GM12801 (cell line): ENCODE results near the gene DNTTIP2.

Experiments
- CTCF ChIP-seq: IDR thresholded peaks from one replicate; pipeline ENCODE4 v1.5.1; 2011; ENCODE audit warnings: control low read depth; ENCODE audit not compliant: insufficient read length; ENCODE audit errors: extremely low read depth

DNTTIP2 gene

GRCh38 chr1:93908394-93909145, 29.6 kb upstream of the DNTTIP2 start:
- no peak for TF ChIP-seq CTCF

GRCh38 chr1:93907718-93908117, 28.7 kb upstream of the DNTTIP2 start:
- no peak for TF ChIP-seq CTCF

- no peak for TF ChIP-seq CTCF
Observed at GRCh38 chr1:93906480-93906879, 27.5 kb upstream of the DNTTIP2 start.

GRCh38 chr1:93905734-93906133, 26.7 kb upstream of the DNTTIP2 start:
- TF ChIP-seq CTCF: no peak

- TF ChIP-seq CTCF: no peak
Observed at GRCh38 chr1:93905051-93905450, 26.0 kb upstream of the DNTTIP2 start.

- TF ChIP-seq CTCF: no peak
Observed at GRCh38 chr1:93904228-93904627, 25.2 kb upstream of the DNTTIP2 start.

GRCh38 chr1:93900723-93901504, 21.9 kb upstream of the DNTTIP2 start:
- TF ChIP-seq CTCF: no peak
